Retina (tissue), 1 donor: ENCODE results near the gene PIEZO1.
"Not testable (repeated sequence)": the region's sequence is repeated elsewhere in the genome, so short reads cannot be mapped to it uniquely, and the experiment has no call there.

Experiments used
- DNase-seq: peaks from one replicate; pipeline ENCODE4 v3.0.0-alpha.2; 2016

PIEZO1 gene

DNA sequence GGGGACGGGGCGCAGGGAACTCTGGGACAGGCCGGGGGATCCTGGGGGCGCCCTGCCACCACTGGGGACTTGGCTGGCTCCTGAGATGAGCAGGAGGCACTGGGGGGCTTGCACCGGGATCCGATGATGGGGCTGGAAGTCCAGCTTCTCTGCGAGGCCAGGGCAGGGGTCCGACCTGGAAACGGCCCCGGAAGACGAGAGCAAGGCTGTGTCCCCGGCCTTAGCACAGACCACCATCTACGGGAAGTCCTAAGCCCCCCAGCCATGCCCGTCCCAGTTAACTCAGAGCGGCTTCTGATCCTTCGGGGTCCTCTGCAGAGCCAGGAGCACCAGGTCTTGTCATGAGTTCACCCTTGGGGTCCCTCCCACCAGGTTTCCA is 19.1 kb upstream of the PIEZO1 start:
- no peak for DNase-seq

DNA sequence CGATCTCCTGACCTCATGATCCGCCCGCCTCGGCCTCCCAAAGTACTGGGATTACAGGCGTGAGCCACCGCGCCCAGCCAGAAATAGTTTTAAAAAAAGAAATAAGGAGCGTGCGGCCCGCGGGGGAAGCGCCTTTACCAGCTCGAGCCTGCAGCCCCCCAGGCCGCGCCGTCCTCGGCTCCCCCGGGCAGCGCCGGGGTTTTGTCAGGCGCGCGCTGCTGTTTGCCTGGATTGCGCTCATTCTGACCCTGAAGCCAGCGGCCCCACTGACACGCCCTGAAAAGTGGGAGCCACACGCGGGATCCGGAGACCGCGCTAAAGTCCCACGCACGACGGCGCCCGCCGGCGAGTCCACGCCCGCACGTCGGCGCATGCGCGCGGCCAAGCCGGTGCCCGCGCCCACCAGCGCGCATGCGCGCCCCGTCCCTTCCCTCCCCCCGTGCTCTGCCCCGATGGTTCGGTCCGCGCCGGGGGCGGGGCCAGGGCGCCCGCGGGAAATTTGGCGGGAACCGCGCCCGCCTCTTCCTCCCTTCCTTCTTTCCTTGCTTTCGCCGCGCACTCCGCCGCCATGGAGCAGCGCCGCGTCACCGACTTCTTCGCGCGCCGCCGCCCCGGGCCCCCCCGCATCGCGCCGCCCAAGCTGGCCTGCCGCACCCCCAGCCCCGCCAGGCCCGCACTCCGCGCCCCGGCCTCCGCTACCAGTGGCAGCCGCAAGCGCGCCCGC is 18.4 kb upstream of the PIEZO1 start, which contains the start of gene CDT1:
Gene CDT1, plus strand, starts transcription at position 526 of the 724 bp plus-strand sequence. Its CDS starts 43 bp downstream, at position 569.
- peak; percentile 90 for DNase-seq

DNA sequence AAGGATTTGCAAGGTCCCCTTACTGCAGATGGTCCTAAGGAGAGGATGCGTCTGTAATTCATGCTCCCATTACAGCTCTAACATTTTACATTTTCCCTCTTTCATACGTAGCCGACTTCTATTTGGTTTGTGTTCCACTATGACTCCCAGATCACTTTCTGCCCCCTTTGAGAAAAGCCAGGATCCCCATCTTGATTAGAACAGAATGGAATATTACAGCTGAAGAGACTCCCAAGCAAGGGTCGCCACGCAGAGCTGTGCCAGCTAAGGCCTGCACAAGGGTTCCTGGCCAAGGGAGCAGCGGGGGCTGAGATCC is 15.2 kb upstream of the PIEZO1 start:
- DNase-seq = no peak

DNA sequence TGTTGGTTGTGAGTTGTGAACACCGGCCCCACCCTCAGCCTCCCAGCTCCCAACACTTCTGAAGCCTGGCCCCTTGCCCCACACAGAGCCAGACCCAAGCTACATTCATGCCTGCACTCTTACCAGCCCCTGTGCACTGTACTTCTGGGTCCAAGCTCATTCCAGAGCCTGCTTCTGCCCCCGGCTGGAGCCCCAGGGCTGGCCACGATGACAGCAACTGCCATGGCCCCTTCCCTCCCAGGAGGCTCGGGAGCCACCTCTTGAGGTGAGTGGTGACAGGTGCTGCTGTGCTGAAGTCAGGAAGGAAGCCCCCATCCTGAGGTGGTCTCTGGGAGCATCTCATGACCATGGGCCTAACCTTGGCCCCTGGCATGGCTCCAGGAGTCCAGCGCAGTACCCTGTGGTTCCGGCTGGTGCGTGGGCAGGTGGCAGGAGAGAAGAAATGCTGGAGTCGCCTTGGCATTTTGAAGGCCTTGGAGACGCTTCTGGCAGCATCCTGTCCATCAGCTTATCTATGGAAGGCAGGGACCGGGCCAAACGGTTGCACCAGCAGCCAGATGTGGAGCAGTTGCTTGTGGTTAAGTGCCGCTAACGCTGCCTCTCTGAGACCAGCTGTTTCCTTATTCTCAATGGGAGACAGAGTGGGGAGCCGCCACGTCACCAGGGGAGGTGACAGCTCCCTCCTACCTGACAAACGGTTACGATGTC is 14.7 kb upstream of the PIEZO1 start:
- DNase-seq = no peak

DNA sequence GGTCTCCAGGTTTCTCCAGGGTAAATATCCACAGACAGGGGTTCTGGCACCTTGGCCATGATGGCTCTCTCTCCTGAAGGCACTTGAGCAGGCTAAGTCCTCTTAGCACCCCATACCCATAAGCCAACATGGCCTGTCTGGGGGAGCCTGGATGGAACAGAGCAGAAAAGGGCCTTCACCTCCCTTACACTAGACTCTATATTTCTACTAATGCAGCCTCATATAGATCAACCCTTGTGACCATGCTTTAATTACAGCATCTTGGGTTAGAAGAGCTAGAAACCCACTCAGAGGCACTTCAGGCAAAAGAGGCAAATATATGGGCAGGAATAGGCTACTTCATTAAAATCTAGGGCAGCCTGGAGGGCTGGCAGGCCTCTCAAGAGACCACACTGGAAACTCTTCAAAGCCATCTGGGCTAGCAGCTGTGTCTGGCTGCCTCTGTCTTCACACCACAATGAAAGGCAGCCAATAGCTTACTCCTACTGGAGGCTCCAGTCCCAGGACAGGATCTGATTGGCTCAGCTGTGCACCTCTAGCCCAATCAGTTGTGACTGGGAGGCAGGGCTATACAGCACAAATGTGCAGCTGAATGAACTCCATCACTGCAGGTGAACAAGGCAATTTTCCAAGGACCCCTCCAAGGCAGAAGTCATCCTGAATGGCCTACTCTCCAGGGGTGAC is 13.9 kb upstream of the PIEZO1 start:
- DNase-seq = no peak

DNA sequence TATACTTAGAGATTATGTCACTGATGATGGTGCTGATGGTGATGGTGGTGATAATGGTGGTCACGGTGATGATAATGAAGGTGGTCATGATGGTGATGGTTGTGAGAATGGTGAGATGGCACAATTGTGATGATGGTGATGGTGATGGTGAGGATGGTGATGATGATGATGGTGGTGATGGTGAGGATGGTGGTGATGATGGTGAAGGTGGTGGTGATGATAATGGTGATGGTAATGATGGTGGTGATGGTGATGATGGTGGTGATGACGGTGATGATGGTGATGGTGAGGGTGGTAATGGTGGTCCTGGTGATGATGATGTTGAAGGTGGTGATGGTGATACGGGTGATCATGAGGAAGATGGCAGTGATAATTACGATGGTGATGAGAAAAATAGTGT is 13.1 kb upstream of the PIEZO1 start:
- DNase-seq = no peak

DNA sequence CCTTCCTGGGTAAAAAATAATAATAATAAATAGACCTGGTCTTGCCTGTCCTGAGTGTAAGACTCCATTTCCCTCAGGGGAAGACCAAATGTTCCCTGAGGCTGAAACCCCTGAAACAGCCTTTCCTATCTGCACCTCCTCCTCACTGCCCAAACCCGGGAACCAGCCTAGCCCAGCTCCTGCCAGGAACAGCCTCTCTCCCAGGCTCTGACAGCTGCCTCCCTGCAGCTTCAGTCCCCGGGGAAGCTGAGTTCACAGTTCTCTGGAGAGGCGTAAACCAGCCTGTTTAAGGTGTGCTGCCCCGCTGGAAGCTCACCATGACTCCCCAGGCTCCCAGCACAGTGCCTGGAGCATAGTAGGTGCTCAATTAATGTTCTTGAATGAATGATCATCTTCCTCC is 11.3 kb upstream of the PIEZO1 start:
- no peak for DNase-seq

DNA sequence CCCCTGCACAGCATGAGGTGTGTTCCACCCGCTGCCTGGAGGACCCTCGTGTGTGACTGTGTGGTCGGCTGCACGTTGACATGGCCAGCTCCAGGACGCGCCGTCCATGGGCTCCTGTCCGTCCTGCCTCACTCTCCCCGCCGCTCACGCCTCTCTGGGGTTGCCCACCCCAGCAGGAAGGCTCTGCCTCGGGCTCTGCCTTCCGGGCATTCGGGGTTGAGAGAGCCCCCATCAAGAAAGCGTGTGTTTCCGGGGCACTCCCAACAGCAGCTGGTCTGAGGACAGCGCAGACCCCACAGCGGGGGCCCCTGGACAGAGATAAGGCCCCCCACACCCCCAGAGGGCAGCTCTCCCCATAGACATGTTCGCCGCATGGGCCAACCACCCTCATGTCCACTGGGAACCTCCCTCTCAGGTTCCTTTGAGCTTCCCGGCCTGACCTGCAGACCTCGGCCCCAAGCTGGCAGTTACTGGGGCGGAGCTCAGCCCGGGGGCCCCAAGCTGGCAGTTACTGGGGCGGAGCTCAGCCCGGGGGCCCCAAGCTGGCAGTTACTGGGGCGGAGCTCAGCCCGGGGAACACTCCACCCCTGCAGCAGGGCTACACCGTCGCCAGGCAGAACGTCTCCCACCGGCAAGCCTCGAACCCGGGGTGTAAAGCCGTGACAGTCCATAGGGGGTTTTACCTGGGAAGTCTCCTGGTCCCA is 8.4 kb upstream of the PIEZO1 start:
- DNase-seq = no peak

DNA sequence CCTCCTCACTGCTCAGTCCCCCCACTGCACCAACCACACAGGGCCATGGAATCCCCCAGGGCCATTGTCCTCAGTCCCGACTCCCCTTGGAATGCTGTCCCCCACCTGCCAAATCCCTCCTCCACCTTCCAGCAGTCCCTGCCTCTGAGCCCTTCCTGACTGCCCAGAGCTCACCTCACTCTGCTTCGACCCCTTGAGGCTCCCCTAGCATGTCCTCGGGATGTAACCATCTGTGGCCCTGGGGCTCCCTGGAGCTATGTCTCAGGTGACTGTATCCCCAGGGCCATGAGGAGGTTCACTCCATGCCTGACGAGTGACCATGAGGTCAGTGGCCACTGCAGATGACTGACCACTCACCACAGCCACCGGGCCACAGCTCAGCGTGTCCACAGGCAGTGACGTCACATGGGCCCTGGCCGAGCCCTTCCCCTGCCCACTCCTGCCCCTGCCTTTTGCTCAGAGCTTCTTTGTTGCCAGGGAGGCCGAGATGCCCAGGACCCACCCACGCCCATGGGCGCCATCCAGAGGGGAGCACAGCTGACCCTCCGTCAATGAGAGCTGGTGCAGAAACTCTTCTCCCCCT is 7.7 kb upstream of the PIEZO1 start:
- DNase-seq = no peak

DNA sequence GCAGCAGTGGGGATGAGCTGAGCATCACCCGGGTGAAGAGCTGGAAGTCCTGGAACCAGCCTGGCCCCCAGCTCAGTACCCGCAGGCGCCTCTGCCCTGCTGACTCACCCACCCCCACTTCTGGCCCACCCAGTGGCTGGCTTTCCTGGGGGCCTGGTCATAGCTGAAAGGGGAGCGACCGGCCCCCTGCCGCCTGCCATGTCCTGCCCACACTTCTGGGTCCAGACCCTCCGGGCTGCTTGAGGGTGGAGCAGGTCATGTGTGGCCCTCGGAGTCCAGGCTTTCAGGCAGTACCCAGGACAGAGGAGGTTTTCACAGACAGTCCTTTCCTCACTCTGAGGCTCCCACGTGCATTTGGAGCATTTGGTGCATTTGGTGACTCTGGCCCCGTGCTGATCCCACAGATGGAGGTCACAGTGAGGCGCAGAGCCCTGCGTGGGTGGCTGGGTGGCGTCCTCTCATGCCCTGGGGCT is 7.1 kb upstream of the PIEZO1 start:
- no peak for DNase-seq

DNA sequence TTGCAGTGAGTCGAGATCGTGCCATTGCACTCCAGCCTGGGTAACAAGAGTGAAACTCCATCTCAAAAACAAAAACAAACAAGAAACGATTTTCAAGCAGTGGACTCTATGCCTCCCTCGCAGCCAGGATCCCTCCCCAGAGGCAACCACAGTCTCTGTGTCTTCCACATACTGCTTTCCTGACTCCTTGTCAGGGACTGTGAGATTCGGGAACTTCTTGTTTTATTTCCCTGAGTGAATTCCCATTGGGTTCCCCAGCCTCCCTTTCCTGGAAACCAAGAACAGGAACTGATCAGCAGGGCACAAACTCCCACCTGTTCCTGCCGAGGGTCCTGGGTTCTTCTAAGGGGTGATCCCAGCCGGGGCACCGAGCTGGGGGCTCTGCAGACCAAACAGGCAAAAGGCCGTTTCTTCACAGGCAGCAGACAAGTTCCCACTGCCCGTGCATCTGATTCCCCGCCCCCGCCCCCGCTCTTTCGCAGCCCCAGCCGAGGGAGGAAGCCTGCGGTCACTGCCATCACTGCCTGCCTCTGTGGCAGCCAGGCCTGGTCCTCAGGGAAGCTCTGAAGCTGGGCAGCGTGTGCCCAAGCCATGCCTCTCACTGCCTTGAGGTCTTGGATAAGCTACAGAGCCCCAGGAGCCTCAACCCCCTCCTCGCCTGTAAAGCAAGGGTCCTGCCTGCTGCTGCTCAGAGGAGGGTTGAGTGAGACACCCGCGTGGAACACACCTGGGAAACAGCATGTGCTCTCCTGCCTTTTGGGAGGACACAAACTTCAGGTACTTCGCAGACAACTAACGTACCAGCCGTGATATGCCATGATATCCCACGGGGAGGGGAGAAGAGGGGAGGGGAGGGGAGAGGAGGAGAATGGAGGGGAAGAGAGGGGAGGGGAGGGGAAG is 5.5 kb upstream of the PIEZO1 start:
- no peak for DNase-seq

DNA sequence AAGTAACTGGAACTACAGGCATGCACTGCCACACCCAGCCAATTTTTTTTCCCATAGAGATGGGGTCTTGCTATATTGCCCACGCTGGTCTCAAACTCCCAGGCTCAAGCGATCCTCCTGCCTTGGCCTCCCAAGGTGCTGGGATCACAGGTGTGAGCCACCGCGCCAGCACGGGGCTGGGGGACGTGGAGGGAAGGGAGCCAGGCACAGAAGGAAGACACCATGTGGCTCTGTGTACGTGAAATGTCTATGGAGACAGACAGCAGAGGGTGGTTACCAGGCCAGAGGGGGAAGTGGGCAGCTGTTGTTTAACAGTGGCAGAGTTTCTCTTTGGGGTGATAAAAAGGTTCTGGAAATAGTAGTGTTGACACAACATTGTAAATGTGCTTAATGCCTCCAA is 4.6 kb upstream of the PIEZO1 start:
- no peak for DNase-seq

DNA sequence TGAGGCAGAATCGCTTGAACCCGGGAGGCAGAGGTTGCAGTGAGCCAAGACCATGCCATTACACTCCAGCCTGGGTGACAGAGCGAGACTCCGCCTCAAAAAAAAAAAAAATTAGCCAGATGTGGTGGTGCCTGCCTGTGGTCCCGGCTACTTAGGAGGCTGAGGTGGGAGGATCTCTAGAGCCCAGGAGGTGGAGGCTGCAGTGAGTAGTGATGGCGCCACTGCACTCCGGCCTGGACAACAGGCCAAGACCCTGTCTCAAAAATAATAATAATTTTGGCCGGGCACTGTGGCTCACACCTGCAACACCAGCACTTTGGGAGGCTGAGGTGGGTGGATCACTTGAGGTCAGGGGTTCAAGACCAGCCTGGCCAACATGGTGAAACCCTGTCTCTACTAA is 3.7 kb upstream of the PIEZO1 start:
- DNase-seq = not testable (repeated sequence)

DNA sequence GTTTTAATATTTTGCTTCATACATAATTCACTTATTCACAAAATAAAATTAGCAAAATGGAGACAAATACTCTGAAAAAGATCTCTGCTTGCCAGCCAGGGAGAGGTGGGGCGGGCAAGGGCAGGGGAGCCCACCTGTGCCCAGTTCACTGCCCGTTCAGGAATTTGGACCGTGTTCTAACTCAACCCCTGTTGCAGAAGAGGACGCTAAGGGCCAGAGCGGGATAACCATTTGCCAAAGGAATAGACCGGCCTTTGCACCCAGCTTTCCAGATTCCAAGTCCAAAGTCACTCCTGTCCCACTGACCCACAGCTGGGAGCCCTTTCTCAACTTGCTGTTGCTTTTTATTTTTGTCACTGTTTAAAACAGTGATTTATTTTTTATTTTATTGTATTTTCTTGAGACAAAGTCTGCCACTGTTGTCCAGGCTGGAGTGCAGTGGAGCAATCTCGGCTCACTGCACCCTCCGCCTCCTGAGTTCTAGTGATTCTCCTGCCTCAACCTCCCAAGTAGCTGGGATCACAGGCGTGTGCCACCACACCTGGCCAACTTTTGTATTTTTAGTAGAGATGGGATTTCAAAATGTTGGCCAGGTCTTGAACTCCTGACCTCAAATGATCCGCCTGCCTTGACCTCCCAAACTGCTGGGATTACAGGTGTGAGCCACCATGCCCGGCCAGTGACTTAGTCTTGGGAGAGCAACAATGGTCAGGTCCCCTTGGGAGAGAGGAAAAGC is 2.7 kb upstream of the PIEZO1 start:
- DNase-seq = no peak

DNA sequence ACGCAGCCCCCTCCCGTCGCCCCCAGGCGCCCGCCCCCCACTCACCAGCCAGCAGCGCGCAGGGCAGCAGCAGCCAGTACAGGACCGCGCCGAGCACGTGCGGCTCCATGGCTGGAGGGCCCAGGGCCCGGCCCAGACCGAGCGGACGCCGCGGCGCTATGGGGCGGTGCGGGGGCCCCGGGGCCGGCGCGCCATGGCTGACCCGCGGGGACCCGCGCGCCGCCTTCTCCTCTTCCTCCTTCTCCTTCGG is 239 bp downstream of the PIEZO1 start:
- no peak for DNase-seq

DNA sequence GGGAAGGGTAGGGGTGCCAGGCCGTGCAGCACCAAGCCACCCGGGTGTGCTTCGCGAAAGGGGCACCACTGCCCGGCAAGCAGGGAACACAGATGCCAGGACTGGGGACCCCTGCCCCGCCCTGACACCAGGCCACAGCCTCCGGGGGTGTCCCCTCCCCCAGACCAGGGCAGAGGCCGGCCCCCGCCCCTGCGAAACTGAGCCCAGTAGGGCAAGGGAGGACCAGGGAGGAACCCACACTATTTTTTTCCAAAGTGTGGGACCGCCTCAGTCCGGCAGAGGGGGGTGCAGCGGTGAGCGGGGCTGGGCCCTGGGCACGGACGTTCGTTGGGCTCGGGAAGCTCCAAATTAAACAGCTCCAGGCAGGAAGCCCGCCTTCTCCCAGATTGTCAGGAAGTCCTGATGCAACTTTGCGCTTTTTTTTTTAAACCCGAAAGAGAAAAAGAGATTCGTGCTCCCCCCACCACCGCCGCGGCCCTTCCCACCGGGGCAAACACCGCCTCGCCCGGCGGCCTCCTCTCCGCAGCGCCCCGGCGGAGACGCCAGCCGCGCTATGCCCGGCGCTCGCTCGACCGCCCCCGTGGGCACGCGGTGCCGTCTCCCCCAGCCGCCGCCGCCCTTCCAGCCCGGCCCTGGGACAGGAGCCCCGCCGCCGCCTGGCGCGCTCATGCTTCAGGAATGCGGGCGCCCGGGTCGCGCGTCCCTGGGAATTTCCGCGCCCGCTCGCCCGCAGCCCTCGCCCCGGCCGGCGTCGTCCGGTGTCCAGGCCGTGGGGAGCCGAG is 755 bp downstream of the PIEZO1 start:
- DNase-seq = peak; percentile 57

DNA sequence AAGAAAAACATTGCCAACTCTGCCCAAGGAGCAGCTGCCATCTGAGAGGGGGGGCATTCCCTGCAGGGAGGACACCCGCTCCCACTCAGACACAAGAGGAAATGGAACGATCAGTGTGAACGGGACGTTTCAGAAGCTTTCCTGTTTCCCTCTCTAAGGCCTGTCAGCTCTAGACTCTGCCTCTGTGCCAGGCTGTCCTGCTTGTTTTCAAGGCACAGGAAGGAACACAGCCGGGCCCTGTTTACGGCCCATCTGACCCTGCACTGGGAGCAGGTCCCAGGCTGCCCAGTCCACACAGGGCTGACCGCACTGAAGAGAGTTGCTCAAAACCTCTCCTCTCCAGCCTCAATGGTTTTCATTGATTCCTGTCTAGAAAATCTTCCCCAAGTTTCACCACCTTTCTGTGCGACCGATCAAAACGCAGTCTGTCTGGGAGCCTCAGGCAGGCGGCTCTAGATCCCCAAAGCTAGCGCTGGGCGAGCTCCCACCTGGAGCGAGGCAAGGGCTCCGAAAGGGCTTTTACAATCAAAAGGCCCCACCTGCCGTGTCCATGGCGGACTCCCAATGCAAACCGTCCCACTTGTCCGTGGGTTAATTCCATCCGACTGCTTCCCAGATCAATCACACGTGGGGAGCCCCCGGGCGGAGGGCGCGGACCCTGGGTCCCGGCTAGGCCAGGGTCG is 1.5 kb downstream of the PIEZO1 start:
- no peak for DNase-seq

DNA sequence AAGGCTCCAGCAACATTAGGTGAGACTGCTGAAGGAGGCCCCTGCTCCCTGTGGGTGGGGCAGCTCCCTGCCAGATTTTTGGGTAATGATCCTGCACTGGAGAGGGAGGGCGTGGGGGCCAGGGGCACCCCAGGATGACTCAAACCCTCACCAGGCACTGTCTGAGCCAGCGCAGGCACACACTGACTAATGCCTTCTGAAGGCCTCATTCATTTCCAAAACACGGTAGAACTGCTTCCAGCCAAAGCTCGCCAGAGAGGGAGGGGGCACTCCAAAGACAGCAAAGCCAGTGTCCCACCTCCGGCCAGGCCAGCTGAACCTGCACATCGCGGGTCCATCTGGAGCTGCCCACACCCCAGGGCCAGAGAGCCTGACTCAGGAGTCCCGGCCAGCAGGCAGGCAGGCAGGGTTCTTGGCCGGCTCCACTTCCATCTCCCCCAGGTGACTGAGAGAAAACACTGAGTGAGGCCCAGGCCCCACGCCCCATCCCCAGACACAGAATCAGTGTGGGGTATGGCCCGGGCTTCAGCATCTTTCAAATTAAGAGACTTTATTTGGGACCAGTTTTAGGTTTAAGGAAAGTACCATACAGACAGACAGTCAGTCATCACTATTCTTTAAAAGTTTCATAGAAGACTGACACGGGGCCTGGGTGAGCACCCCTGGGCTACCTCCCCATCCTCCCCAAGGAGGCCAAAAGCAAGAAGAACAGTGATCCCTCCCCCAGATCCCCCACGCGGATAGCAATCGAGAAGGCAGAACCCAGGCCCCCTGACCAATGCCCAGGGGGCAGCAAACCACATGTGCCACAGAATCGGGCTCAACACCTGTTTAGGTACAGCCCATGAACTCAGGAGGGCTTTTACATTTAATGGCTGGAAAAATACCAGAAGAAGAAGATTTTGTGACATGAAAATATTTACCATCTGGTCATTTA is 2.3 kb downstream of the PIEZO1 start:
- DNase-seq = no peak
